K562 (cell line): ENCODE data around the gene NOTCH1.

Source experiments
- ADNP ChIP-seq: fragments of 200-800 bp; sonication (Bioruptor generic); IDR thresholded peaks from 2 replicates; pipeline ENCODE4 v1.6.1; 2016; ENCODE audit warnings: missing genetic modification characterization, missing compliant biosample characterization
- CTCF ChIP-seq, 3 experiments: IDR thresholded peaks in 2 of 3; conservative IDR thresholded peaks in 1 of 3; 2 replicates each; pipeline ENCODE4 v1.5.1; 2011 to 2012; ENCODE audit warnings: low read length in 3 of 3, mild to moderate bottlenecking in 3 of 3, control low read depth in 2 of 3, improper control_type of control experiment in 1 of 3, inconsistent platforms in 1 of 3, low read depth in 1 of 3, mixed read lengths in 1 of 3, moderate library complexity in 1 of 3; ENCODE audit not compliant: insufficient read depth in 2 of 3
- FOXP1 ChIP-seq: sonication (generic); formaldehyde crosslinking; IDR thresholded peaks from 2 replicates; pipeline ENCODE4 v1.8.0; 2022; ENCODE audit warnings: mild to moderate bottlenecking, missing genetic modification reagents
- MYNN ChIP-seq, 2 experiments: sonication (generic); formaldehyde crosslinking in 1 of 2; IDR thresholded peaks; 2 replicates each; pipeline versions ENCODE4 v1.5.0 to v1.6.1; 2016 to 2020; ENCODE audit warnings: antibody characterized with exemption in 1 of 2, missing genetic modification reagents in 1 of 2
- POLR2A ChIP-seq: fragments of 450-650 bp; conservative IDR thresholded peaks from 2 replicates; pipeline ENCODE4 v1.6.1; 2016

- TF ChIP-seq ADNP (tag) (no peak), CTCF (IDR thresholded peaks at IDR 0.05 in 2 of 3, conservative IDR thresholded peaks at IDR 0.05 in 1 of 3; ENCODE audit: insufficient read depth in 2 of 3, low read depth in 1 of 3, low read length in 3 of 3) (no peak), MYNN (IDR thresholded peaks at IDR 0.05) (no peak), MYNN (CRISPR knock-in tag; IDR thresholded peaks at IDR 0.05) (no peak), FOXP1 (CRISPR knock-in tag) (no peak), POLR2A (no peak)
These were observed 21.1 kb upstream of the NOTCH1 start for GRCh38 chr9:136566901-136567300.
